NCI-H1436 (cell line): Measurements from ENCODE around the gene CFAP100.

Experiments
- DNase-seq: peaks from one replicate; lab custom pipeline; 2025; lab: John Stamatoyannopoulos, UW

The CFAP100 gene

DNA sequence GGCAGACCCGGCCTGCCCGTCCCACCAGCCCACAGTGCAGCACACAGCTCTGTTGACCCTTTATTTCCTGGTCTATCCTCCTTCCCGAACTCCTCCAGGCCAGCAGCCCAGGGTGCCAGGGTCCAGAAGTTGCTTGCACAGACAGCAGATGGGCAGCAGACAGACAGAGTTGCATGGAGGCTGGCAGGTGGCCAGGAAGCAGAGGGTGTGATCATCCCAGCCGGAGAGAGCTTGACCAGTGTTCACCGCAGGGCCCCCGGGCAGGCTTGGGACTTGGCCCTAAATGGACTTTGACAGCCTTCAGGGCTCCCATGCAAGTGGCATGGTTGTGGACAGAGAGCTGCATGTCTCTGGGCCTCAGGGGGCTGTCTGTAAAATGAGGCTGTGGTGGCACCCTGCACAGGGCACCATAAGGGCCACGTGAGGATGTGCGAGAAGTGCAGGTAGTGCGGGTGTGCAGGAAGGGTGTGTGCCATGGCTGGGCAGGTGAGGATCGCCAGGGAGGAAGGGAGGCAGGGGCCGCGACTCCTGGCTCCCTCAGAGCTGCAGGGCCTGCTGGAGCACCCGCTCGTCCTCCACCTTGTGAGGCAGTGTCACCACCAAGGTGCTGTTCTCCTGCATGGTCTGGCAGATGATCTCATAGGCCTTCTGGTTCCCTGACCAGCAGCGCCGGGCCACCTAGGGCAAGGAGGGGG, 87.2 kb downstream of the CFAP100 start:
- no peak for DNase-seq

DNA sequence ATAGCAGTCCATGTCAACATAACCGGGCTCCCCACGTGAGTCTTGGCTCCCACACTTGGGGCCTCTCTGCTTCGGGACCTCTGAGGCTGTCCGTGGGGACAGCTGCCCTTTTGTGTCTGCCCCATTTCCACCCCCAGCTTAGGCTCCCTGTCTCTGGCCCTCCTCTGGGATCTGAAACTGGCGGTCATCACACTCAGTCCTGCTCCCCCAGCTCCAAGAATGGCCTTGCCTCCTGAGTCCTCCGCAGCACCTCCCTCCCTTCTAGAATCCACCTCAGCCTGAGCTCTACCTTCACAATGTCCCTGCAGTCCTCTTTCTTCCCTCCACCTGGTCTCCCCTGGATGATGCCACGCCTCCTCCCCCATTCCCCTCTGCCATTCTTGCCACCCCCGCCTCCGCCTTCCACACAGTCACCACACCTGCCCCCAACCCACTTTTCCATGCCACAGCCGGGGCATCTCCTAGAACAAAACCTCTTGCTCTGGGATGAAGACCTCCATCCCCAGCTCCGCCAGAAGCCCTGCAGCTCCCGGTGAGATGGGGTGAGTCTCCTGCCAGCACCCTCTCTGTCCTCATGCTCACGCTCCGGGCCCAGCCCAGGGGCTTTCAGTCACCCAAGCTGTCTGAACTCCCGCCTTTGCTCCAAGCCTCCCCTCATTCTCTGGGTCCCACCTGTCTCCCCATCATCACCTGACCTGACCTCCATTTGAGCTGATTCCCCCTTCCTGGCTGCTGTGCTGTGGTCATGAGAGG, 88.0 kb downstream of the CFAP100 start:
- DNase-seq: no peak

DNA sequence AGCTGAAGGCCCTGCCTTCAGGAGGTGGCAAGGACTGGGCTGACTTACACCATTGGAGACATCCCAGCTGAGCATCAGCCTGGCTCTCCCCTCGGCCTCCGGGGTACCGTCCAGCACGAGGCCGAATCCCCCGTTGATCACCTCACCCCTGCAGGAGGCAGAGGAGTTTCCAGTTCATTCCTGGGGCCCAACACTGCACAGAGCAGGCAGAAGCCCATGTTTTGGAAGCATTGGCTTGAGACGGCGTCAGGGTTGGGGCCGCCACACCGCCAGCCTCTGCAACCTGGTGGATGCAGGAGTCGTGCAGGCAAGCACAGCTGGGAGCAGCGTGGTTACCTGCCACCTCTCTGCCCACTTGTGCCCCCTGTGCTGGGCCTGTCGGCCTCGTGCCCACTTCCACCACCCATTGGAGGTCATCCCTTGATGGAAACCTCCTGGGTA, 88.6 kb downstream of the CFAP100 start:
- no peak for DNase-seq

DNA sequence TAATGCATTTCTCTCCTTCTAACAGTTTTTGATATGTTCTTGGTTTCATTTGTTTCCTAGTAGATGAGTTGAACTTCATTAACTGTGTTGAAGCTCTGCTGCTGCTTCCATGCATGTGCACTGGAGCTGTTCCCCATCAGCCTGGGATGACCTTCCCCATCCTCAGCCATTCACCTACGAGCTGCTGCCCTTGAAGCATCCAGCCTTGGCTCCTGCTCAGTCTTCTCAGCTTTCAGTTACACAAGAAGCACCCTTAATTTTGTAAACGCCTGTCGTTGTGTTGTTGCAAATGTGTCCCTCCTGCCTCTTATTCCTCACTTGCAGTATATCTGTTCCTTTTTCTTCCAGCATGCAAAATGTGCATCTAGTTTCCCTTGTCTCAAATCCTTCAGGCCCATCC, 89.4 kb downstream of the CFAP100 start:
- no peak for DNase-seq

DNA sequence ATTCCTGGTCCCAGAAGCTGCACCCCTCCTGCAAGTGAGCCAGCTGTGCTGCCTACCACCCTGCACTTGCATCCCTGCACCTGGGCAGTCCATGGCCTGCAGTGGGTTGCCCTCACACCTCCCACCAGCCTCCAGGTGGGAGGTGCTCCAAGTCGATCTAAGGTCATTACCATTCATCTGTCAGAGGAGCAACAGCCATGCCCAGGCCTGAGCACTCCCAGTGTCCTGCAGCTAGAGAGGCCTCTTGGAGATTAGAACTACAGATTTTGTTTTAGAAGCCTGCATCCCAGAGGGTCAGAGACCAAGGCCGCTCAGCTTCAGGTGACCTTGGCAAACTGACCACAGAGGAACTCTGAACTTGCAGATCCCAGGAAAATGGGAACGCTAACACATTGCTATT, 90.0 kb downstream of the CFAP100 start:
- DNase-seq: no peak

DNA sequence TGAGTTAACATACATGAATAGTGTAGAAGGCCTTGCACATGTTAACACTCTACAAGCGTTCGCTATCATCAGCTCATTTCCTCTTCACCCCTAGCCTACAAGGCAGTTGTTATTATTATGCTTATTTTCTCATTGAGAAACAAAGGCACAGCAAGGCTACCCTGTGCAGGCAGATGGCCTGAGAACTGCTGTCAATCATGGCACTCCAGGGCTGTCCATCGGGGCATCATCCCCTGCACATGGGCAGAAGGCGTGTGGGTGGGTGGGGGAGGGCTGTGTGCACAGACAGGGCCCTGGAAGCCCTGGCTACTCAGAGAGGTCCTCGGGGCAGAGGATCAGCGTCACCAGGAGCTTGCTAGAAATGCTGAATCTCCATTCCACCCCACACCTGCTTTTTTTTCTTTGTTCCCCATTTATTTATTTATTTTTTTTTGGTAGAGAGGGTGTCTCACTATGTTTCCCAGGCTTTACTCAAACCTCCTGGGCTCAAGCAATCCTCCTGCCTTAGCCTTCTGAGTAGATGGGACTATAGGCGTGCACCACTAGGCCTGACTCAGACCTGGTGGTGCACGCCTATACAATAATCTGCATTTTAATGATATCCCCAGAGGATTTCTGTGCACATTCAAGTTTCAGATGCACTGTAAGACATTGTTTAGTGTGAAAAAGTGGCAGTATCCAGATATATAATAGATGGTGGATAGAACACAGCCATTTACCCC, 90.6 kb downstream of the CFAP100 start:
- DNase-seq: no peak

DNA sequence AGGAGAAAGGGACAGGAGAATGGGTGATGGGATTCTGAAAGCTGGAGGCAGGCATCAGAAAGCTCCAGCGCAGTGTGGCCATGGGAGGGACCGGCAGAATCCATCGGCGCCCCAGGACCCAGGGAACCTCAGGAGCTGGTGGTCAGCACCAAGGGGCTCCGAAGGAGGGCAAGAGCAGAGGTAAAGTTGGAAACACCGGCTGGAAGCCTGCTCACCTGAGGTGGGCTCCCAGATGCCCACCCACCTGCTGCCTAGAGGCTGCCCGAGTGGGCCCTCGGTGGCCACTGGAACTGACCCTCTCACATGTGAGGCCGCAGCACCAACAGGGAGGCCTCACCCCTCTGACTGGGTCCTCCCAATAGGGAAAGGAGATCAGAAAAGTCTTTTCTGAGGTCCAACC, 91.2 kb downstream of the CFAP100 start:
- no peak for DNase-seq
